ENCODE results near the gene SLC25A33.

- TF ChIP-seq YY1 (tag by site-specific recombination; IDR thresholded peaks at IDR 0.05) (no peak), CTCF (tag by site-specific recombination; IDR thresholded peaks at IDR 0.05) (peak; percentile 13; the same call in 1 of the 2 replicates), ZNF792 (tag by site-specific recombination; IDR thresholded peaks at IDR 0.05) (no peak), ZNF140 (tag by site-specific recombination; IDR thresholded peaks at IDR 0.05) (no peak), ZNF184 (tag by site-specific recombination; IDR thresholded peaks at IDR 0.05) (no peak), ZSCAN18 (tag by site-specific recombination; IDR thresholded peaks at IDR 0.05) (no peak), ELK4 (IDR thresholded peaks at IDR 0.05; ENCODE audit: borderline replicate concordance, low read depth, low read length) (no peak), ZNF24 (tag by site-specific recombination; IDR thresholded peaks at IDR 0.05) (no peak), GLIS1 (tag by site-specific recombination; IDR thresholded peaks at IDR 0.05) (peak; percentile 64)
Observed at GRCh38 chr1:9539829-9540550, 725 bp downstream of the SLC25A33 start.

Data from HEK293 (cell line).